ENCODE results near the gene KLHL29.

DNA sequence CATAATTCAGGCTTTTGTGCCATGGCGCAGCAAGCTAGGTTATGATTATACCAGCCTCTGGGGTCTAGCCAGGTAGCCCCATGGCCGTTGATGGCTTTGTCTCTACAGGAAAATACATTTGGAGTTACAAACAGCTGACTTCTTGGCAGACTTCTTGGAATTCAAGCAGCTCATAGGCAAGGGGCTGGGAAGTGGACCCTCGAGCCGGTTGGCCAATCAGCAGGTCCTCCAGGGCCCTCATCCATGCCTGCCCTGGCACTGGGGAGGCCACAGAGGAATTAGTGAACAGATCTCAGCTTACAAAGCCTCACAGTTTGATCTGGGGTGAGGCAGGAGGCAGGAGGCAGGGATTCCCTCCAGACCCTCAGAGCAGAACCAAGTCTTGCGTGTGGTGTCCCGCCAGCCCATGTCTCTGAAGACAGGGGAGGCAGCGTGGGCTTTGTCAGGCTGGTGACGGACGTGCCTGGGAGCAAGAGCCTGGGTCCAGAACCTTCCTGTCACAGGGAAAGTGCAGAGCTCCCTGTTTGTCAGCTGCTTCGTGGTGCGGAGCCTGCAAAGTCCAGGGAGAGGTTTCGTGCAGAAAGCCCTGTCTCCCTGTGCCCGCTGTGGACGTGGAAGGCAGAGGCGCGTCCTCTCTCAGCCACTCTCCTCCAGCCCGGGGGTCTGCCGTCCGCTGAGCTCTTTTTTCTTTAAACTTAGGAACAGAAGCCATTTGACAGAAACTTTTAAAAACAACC lies 131.7 kb downstream of the KLHL29 start:
- TF ChIP-seq, protein P1, sequence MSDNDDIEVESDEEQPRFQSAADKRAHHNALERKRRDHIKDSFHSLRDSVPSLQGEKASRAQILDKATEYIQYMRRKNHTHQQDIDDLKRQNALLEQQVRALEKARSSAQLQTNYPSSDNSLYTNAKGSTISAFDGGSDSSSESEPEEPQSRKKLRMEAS (IDR thresholded peaks at IDR 0.05), result no peak
- TF ChIP-seq EP300 (IDR thresholded peaks at IDR 0.05; ENCODE audit: borderline replicate concordance), result no peak
- TF ChIP-seq TAF1 (IDR thresholded peaks at IDR 0.05; ENCODE audit: low read depth), result no peak
- TF ChIP-seq RAD21 (IDR thresholded peaks at IDR 0.05; ENCODE audit: low read depth), result no peak
- no peak for TF ChIP-seq CEBPB (IDR thresholded peaks at IDR 0.05)
- TF ChIP-seq, protein P2, sequence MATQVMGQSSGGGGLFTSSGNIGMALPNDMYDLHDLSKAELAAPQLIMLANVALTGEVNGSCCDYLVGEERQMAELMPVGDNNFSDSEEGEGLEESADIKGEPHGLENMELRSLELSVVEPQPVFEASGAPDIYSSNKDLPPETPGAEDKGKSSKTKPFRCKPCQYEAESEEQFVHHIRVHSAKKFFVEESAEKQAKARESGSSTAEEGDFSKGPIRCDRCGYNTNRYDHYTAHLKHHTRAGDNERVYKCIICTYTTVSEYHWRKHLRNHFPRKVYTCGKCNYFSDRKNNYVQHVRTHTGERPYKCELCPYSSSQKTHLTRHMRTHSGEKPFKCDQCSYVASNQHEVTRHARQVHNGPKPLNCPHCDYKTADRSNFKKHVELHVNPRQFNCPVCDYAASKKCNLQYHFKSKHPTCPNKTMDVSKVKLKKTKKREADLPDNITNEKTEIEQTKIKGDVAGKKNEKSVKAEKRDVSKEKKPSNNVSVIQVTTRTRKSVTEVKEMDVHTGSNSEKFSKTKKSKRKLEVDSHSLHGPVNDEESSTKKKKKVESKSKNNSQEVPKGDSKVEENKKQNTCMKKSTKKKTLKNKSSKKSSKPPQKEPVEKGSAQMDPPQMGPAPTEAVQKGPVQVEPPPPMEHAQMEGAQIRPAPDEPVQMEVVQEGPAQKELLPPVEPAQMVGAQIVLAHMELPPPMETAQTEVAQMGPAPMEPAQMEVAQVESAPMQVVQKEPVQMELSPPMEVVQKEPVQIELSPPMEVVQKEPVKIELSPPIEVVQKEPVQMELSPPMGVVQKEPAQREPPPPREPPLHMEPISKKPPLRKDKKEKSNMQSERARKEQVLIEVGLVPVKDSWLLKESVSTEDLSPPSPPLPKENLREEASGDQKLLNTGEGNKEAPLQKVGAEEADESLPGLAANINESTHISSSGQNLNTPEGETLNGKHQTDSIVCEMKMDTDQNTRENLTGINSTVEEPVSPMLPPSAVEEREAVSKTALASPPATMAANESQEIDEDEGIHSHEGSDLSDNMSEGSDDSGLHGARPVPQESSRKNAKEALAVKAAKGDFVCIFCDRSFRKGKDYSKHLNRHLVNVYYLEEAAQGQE (IDR thresholded peaks at IDR 0.05; ENCODE audit: low read depth), result no peak
- no peak for TF ChIP-seq TEAD4 (IDR thresholded peaks at IDR 0.05)

All from Ishikawa (cell line).